Tibial artery (tissue), 4 donors: Measurements from ENCODE around the gene NDUFA7.
A peak's percentile ranks its signal among the peaks of the same experiment; 100 is the strongest.
"Not testable (repeated sequence)": the region's sequence is repeated elsewhere in the genome, so short reads cannot be mapped to it uniquely, and the experiment has no call there.

ENCODE experiments used
- DNase-seq, 2 donors: peaks; one replicate each; pipeline ENCODE4 v3.0.0-alpha.2; 2019
- H3K27ac ChIP-seq, 2 donors: fragments of 200-600 bp; sonication (generic) in 1 of 2; 1 replicate in 1 of 2; 2 replicates in 1 of 2; pipeline ENCODE4 v1.5.1; 2018 to 2019; ENCODE audit warnings: mild to moderate bottlenecking in 1 of 2
- H3K27me3 ChIP-seq, 2 donors: fragments of 200-600 bp; sonication (generic) in 1 of 2; one replicate each; pipeline versions ENCODE4 v1.5.1 to v1.6.0; 2016 to 2019
- H3K36me3 ChIP-seq, 3 donors: fragments of 200-600 bp; sonication (generic) in 2 of 3; one replicate each; pipeline ENCODE4 v1.5.1; 2016 to 2019; ENCODE audit warnings: mild to moderate bottlenecking in 2 of 3
- H3K4me1 ChIP-seq, 4 donors: fragments of 200-600 bp; sonication (generic) in 2 of 4; 1 replicate in 3 of 4; 2 replicates in 1 of 4; pipeline ENCODE4 v1.5.1; 2016 to 2019
- H3K4me3 ChIP-seq, 2 donors: fragments of 200-600 bp; sonication (generic) in 1 of 2; 1 replicate in 1 of 2; 2 replicates in 1 of 2; pipeline ENCODE4 v1.5.1; 2018 to 2019; ENCODE audit warnings: mild to moderate bottlenecking in 2 of 2
- H3K9me3 ChIP-seq, 3 donors: fragments of 200-600 bp; sonication (generic) in 1 of 3; one replicate each; pipeline ENCODE4 v1.5.1; 2016 to 2019
- CTCF ChIP-seq, 2 experiments: fragments of 200-600 bp in 1 of 2; fragments of 450-650 bp in 1 of 2; IDR thresholded peaks; one replicate each; pipeline ENCODE4 v1.5.1; 2017 to 2019; ENCODE audit warnings: antibody characterized with exemption in 2 of 2, mild to moderate bottlenecking in 1 of 2, moderate library complexity in 1 of 2
- intact Hi-C: fragments of 100-400 bp; cut with DNase I; formaldehyde crosslinking; loops from one replicate; pipeline ENCODE4 v1.15.0; 2023; ENCODE audit warnings: low total_unique reads

Gene NDUFA7

GRCh38 chr19:8342684-8343482 lies 21.7 kb upstream of the NDUFA7 start, which contains the start of gene KANK3:
TSS of gene KANK3 (minus strand) at chr19:8343262. CDS start at chr19:8337828, 5,434 bp downstream.
- DNase-seq = peak; percentile 94 to 98
- intact Hi-C loops = no loop called here
- Histone ChIP-seq H3K4me3 (peak within 1 kb of the TSS; percentile 81), H3K27ac (peak within 1 kb of the TSS; percentile 81 to 89), H3K27me3 (no peaks in the 10 kb centered on the region), H3K4me1 (peaks cover 0 to 20% (median 8%) of the 10 kb centered on the region in 4 donors), H3K9me3 (no peaks in the 10 kb centered on the region), H3K36me3 (no peaks in the 10 kb centered on the region)
- TF ChIP-seq CTCF (IDR thresholded peaks at IDR 0.05) = no peak

- Histone ChIP-seq H3K36me3 (no peaks in the 10 kb centered on the region), H3K27ac (peak overlapping the region; percentile 81 to 89), H3K27me3 (no peaks in the 10 kb centered on the region), H3K4me3 (peak overlapping the region; percentile 81), H3K9me3 (no peaks in the 10 kb centered on the region), H3K4me1 (peaks cover 0 to 17% (median 8%) of the 10 kb centered on the region in 4 donors)
- intact Hi-C loops = no loop called here
- TF ChIP-seq CTCF (IDR thresholded peaks at IDR 0.05) = no peak
- DNase-seq = no peak
Measured at GRCh38 chr19:8342316-8342683, 21.1 kb upstream of the NDUFA7 start.

- H3K9me3 ChIP-seq, H3K27me3 ChIP-seq, intact Hi-C loops, H3K36me3 ChIP-seq, DNase-seq, H3K4me3 ChIP-seq: not testable (repeated sequence)
- Histone ChIP-seq H3K4me1 (peaks cover 0 to 17% (median 8%) of the 10 kb centered on the region in 4 donors), H3K27ac (peak overlapping the region in 1 of 2 donors; percentile 81)
Measured at GRCh38 chr19:8341504-8341903, 20.3 kb upstream of the NDUFA7 start.

- Histone ChIP-seq H3K4me3 (no peak overlapping the region), H3K4me1 (peaks cover 0 to 18% (median 8%) of the 10 kb centered on the region in 4 donors), H3K27me3 (peaks cover 0 to 4% of the 10 kb centered on the region in 2 donors), H3K36me3 (no peaks in the 10 kb centered on the region), H3K27ac (no peak overlapping the region), H3K9me3 (no peaks in the 10 kb centered on the region)
- TF ChIP-seq CTCF (IDR thresholded peaks at IDR 0.05) = no peak
- intact Hi-C loops = no loop called here
- no peak for DNase-seq
Measured at GRCh38 chr19:8340341-8341096, 19.3 kb upstream of the NDUFA7 start.

- no peaks in the 10 kb centered on the region for H3K36me3 ChIP-seq
- H3K9me3 ChIP-seq = no peaks in the 10 kb centered on the region
- no peak for DNase-seq
- intact Hi-C loops = no loop called here
- H3K27me3 ChIP-seq = peaks cover 0 to 19% of the 10 kb centered on the region in 2 donors
- TF ChIP-seq CTCF (IDR thresholded peaks at IDR 0.05) = no peak
- peaks cover 0 to 30% (median 20%) of the 10 kb centered on the region in 4 donors for H3K4me1 ChIP-seq
- H3K4me3 ChIP-seq = no peak overlapping the region
- H3K27ac ChIP-seq = no peak overlapping the region
Measured at GRCh38 chr19:8338835-8339234, 17.7 kb upstream of the NDUFA7 start.

GRCh38 chr19:8337728-8338127 lies 16.6 kb upstream of the NDUFA7 start:
- Histone ChIP-seq H3K9me3 (no peaks in the 10 kb centered on the region), H3K4me3 (no peak overlapping the region), H3K4me1 (peaks cover 0 to 26% (median 16%) of the 10 kb centered on the region in 4 donors), H3K27me3 (peaks cover 0 to 24% of the 10 kb centered on the region in 2 donors), H3K36me3 (peaks cover 0 to 4% (median 0%) of the 10 kb centered on the region in 3 donors), H3K27ac (no peak overlapping the region)
- intact Hi-C loops = no loop called here
- no peak for TF ChIP-seq CTCF (IDR thresholded peaks at IDR 0.05)
- no peak for DNase-seq
